A673 (cell line): ENCODE data around the gene FOXG1.

Experiments used
- CTCF ChIP-seq: fragments of 300-800, 200-600 bp; sonication (generic); conservative IDR thresholded peaks from 2 replicates; pipeline ENCODE4 v1.5.1; 2017; ENCODE audit warnings: low read depth, mild to moderate bottlenecking, antibody characterized with exemption, low read length, moderate library complexity, mixed read lengths
- EZH2 ChIP-seq: fragments of 200-600 bp; sonication (generic); IDR thresholded peaks from 2 replicates; pipeline ENCODE4 v1.6.1; 2017; ENCODE audit warnings: borderline replicate concordance, low read depth, mild to moderate bottlenecking, mixed read lengths, antibody characterized with exemption, low read length; ENCODE audit not compliant: poor library complexity, severe bottlenecking

- no peak for TF ChIP-seq CTCF
- TF ChIP-seq EZH2 = peak; percentile 44
Measured at GRCh38 chr14:28763751-28764256, 2.8 kb upstream of the FOXG1 start.
